Liver (tissue), 9 donors: ENCODE results near the gene DVL1. TPM values are rescaled to one million over a fixed set of nuclear protein-coding genes. Genes with fewer than 3 reads are reported as not detected.

Experiments used
- DNase-seq: peaks from one replicate; pipeline ENCODE4 v3.0.0-alpha.2; 2017; ENCODE audit warnings: low spot score
- H3K27ac ChIP-seq, 2 donors: one replicate each; pipeline ENCODE4 v1.7.0; 2013; ENCODE audit warnings: inconsistent platforms in 2 of 2, low read length in 2 of 2, control low read depth in 1 of 2, low read depth in 1 of 2, mild to moderate bottlenecking in 1 of 2
- H3K27me3 ChIP-seq, 4 donors: one replicate each; pipeline versions ENCODE4 v1.6.1 to v1.7.0; 2013; ENCODE audit warnings: low read length in 3 of 4, inconsistent platforms in 1 of 4, mild to moderate bottlenecking in 1 of 4, moderate library complexity in 1 of 4; ENCODE audit not compliant: control insufficient read depth in 4 of 4, insufficient read depth in 4 of 4
- H3K36me3 ChIP-seq, 4 donors: one replicate each; pipeline versions ENCODE4 v1.6.1 to v1.7.0; 2013; ENCODE audit warnings: low read length in 3 of 4, mild to moderate bottlenecking in 3 of 4, low read depth in 1 of 4, moderate library complexity in 1 of 4; ENCODE audit not compliant: control insufficient read depth in 4 of 4, insufficient read depth in 3 of 4
- H3K4me1 ChIP-seq, 4 donors: one replicate each; pipeline versions ENCODE4 v1.6.1 to v1.7.0; 2013; ENCODE audit warnings: low read length in 3 of 4, mild to moderate bottlenecking in 3 of 4, moderate library complexity in 1 of 4; ENCODE audit not compliant: control insufficient read depth in 4 of 4, insufficient read depth in 4 of 4
- H3K4me3 ChIP-seq, 3 donors: one replicate each; pipeline versions ENCODE4 v1.6.1 to v1.7.0; 2013; ENCODE audit warnings: low read length in 3 of 3, control low read depth in 1 of 3, low read depth in 1 of 3, mild to moderate bottlenecking in 1 of 3
- H3K9ac ChIP-seq, 2 donors: one replicate each; pipeline ENCODE4 v1.7.0; 2013; ENCODE audit warnings: low read length in 2 of 2, mild to moderate bottlenecking in 2 of 2, moderate library complexity in 2 of 2, control low read depth in 1 of 2, low read depth in 1 of 2
- H3K9me3 ChIP-seq, 4 donors: one replicate each; pipeline versions ENCODE4 v1.6.1 to v1.7.0; 2013; ENCODE audit warnings: low read length in 3 of 4; ENCODE audit not compliant: control insufficient read depth in 4 of 4
- CTCF ChIP-seq: fragments of 150-350 bp; IDR thresholded peaks from 2 replicates; pipeline ENCODE4 v1.5.1; 2017; ENCODE audit warnings: improper control_type of control experiment, low read depth, low read length; ENCODE audit not compliant: missing input control
- EGR1 ChIP-seq, 2 donors: IDR thresholded peaks; 2 replicates each; pipeline ENCODE4 v1.6.1; 2016 to 2018; ENCODE audit warnings: antibody characterized with exemption in 2 of 2, low read depth in 2 of 2
- FOXA1 ChIP-seq: IDR thresholded peaks from 2 replicates; pipeline ENCODE4 v1.6.1; 2016; ENCODE audit warnings: antibody characterized with exemption
- FOXA2 ChIP-seq: IDR thresholded peaks from 2 replicates; pipeline ENCODE4 v1.6.1; 2016; ENCODE audit warnings: antibody characterized with exemption
- GABPA ChIP-seq, 2 donors: IDR thresholded peaks in 1 of 2; conservative IDR thresholded peaks in 1 of 2; 2 replicates each; pipeline ENCODE4 v1.6.1; 2016; ENCODE audit warnings: antibody characterized with exemption in 2 of 2, mild to moderate bottlenecking in 1 of 2, moderate library complexity in 1 of 2
- HNF4A ChIP-seq, 2 donors: conservative IDR thresholded peaks; 2 replicates each; pipeline ENCODE4 v1.6.1; 2016; ENCODE audit warnings: antibody characterized with exemption in 2 of 2, mild to moderate bottlenecking in 2 of 2
- HNF4G ChIP-seq: IDR thresholded peaks from 2 replicates; pipeline ENCODE4 v1.6.1; 2016; ENCODE audit warnings: antibody characterized with exemption
- JUND ChIP-seq, 2 donors: IDR thresholded peaks; 2 replicates each; pipeline ENCODE4 v1.6.1; 2016; ENCODE audit warnings: antibody characterized with exemption in 2 of 2
- NR2F2 ChIP-seq: IDR thresholded peaks from 2 replicates; pipeline ENCODE4 v1.6.1; 2016; ENCODE audit warnings: antibody characterized with exemption
- RAD21 ChIP-seq, 2 donors: IDR thresholded peaks; 2 replicates each; pipeline ENCODE4 v1.6.1; 2016; ENCODE audit warnings: antibody characterized with exemption in 2 of 2, mild to moderate bottlenecking in 2 of 2
- RXRA ChIP-seq, 2 donors: IDR thresholded peaks; 2 replicates each; pipeline ENCODE4 v1.6.1; 2017 to 2018; ENCODE audit warnings: antibody characterized with exemption in 2 of 2, mild to moderate bottlenecking in 1 of 2
- SP1 ChIP-seq: IDR thresholded peaks from 2 replicates; pipeline ENCODE4 v1.6.1; 2018; ENCODE audit warnings: antibody characterized with exemption, mild to moderate bottlenecking
- TAF1 ChIP-seq: conservative IDR thresholded peaks from 2 replicates; pipeline ENCODE4 v1.6.1; 2016; ENCODE audit warnings: antibody characterized with exemption, mild to moderate bottlenecking
- YY1 ChIP-seq: IDR thresholded peaks from 2 replicates; pipeline ENCODE4 v1.6.1; 2016; ENCODE audit warnings: antibody characterized with exemption, mild to moderate bottlenecking
- WGBS: extraction: QIAGEN DNeasy Blood & Tissue Kit; methylation state at CpG from one replicate; pipeline ENCODE4 v1.1.7; 2013; 5-methylcytosine and 5-hydroxymethylcytosine counted together
- polyA plus RNA-seq, 2 donors: library from polyadenylated mRNA; stranded (reverse) in 1 of 2; unstranded in 1 of 2; fragments of 200-250 nt in 1 of 2; fragments of >200 nt in 1 of 2; fragmentation: Nextera tagmentation in 1 of 2; extraction: Ambion mirVana in 1 of 2; gene quantifications; one replicate each; pipeline versions ENCODE4 v1.2.1 to v1.2.3, GENCODE V29; 2013 to 2015
- total RNA-seq, 2 donors: library from RNA; depleted of rRNA; stranded (reverse); fragments of >200 nt; gene quantifications; one replicate each; pipeline ENCODE4 v1.2.3, GENCODE V29; 2014
- TF ChIP-seq, protein P1 (sequence below): IDR thresholded peaks from 2 replicates; pipeline ENCODE4 v1.6.1; 2016; ENCODE audit warnings: antibody characterized with exemption, mild to moderate bottlenecking
- TF ChIP-seq, protein P2 (sequence below): IDR thresholded peaks from 2 replicates; pipeline ENCODE4 v1.6.1; 2016; ENCODE audit warnings: antibody characterized with exemption
- TF ChIP-seq, protein P3 (sequence below): IDR thresholded peaks from 2 replicates; pipeline ENCODE4 v1.6.1; 2016; ENCODE audit warnings: antibody characterized with exemption
- TF ChIP-seq, protein P4 (sequence below): IDR thresholded peaks from 2 replicates; pipeline ENCODE4 v1.6.1; 2016; ENCODE audit warnings: antibody characterized with exemption
- donor health status: healthy.
- donor health status: healthy.
- donor health status: healthy.
- donor health status: healthy.
- donor health status: healthy.

The DVL1 gene
- total and polyA plus RNA-seq, 4 donors, result 5.7 to 41.2 (median 24.8) TPM

DNA sequence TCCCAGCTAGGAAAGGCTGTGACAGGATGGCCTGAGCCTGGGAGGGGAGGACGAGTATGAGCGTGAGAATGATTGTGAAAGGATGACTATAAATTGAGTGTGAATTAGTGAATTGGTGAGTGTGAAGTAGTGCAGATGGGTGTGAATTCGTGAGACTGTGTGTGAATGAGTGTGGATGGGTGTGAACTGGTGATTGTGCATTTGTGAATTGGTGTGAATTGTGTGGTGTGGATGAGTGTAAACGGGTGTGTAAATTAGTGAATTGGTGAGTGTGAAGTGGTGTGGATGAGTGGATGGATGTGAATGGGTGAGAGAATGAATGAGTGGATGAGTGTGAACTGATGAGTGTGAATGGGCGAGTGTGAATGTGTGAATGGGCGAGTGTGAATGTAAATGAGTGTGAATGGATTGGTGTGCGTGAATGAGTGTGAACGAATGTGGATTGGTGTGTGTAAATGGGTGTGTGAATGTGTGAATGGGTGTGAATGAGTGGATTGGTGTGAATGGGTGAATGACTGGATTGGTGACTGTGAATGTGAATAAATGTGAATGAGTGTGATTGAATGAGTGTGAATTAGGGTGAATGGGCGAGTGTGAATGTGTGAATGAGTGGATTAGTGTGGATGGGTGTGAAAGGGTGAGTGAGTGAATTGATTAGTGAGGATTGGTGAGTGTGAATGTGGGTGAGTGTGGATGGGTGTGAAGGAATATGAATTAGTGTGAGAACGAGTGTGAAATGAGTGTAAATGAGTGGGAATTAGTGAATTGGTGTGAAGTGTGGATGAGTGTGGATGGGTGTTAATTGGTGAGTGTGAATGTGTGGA lies 16.9 kb upstream of the DVL1 start:
- no peak for TF ChIP-seq HNF4A (conservative IDR thresholded peaks at IDR 0.05)
- TF ChIP-seq TAF1, result no peak
- no peak for TF ChIP-seq JUND (IDR thresholded peaks at IDR 0.05)
- no peak for TF ChIP-seq SP1
- no peak for TF ChIP-seq EGR1 (IDR thresholded peaks at IDR 0.05; ENCODE audit: low read depth in 2 of 2)
- no peak for TF ChIP-seq YY1
- TF ChIP-seq RXRA (IDR thresholded peaks at IDR 0.05), result no peak
- TF ChIP-seq FOXA2, result no peak
- TF ChIP-seq, protein P1, sequence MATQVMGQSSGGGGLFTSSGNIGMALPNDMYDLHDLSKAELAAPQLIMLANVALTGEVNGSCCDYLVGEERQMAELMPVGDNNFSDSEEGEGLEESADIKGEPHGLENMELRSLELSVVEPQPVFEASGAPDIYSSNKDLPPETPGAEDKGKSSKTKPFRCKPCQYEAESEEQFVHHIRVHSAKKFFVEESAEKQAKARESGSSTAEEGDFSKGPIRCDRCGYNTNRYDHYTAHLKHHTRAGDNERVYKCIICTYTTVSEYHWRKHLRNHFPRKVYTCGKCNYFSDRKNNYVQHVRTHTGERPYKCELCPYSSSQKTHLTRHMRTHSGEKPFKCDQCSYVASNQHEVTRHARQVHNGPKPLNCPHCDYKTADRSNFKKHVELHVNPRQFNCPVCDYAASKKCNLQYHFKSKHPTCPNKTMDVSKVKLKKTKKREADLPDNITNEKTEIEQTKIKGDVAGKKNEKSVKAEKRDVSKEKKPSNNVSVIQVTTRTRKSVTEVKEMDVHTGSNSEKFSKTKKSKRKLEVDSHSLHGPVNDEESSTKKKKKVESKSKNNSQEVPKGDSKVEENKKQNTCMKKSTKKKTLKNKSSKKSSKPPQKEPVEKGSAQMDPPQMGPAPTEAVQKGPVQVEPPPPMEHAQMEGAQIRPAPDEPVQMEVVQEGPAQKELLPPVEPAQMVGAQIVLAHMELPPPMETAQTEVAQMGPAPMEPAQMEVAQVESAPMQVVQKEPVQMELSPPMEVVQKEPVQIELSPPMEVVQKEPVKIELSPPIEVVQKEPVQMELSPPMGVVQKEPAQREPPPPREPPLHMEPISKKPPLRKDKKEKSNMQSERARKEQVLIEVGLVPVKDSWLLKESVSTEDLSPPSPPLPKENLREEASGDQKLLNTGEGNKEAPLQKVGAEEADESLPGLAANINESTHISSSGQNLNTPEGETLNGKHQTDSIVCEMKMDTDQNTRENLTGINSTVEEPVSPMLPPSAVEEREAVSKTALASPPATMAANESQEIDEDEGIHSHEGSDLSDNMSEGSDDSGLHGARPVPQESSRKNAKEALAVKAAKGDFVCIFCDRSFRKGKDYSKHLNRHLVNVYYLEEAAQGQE, result no peak
- TF ChIP-seq CTCF, result no peak
- TF ChIP-seq, protein P2, sequence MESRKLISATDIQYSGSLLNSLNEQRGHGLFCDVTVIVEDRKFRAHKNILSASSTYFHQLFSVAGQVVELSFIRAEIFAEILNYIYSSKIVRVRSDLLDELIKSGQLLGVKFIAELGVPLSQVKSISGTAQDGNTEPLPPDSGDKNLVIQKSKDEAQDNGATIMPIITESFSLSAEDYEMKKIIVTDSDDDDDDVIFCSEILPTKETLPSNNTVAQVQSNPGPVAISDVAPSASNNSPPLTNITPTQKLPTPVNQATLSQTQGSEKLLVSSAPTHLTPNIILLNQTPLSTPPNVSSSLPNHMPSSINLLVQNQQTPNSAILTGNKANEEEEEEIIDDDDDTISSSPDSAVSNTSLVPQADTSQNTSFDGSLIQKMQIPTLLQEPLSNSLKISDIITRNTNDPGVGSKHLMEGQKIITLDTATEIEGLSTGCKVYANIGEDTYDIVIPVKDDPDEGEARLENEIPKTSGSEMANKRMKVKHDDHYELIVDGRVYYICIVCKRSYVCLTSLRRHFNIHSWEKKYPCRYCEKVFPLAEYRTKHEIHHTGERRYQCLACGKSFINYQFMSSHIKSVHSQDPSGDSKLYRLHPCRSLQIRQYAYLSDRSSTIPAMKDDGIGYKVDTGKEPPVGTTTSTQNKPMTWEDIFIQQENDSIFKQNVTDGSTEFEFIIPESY, result no peak
- TF ChIP-seq RAD21 (IDR thresholded peaks at IDR 0.05), result no peak
- TF ChIP-seq, protein P3, sequence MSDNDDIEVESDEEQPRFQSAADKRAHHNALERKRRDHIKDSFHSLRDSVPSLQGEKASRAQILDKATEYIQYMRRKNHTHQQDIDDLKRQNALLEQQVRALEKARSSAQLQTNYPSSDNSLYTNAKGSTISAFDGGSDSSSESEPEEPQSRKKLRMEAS, result no peak
- no peak for TF ChIP-seq FOXA1
- TF ChIP-seq, protein P4, sequence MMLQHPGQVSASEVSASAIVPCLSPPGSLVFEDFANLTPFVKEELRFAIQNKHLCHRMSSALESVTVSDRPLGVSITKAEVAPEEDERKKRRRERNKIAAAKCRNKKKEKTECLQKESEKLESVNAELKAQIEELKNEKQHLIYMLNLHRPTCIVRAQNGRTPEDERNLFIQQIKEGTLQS, result no peak
- no peak for TF ChIP-seq NR2F2
- TF ChIP-seq GABPA (IDR thresholded peaks at IDR 0.05 in 1 of 2, conservative IDR thresholded peaks at IDR 0.05 in 1 of 2), result no peak
- no peak for TF ChIP-seq HNF4G
- Histone ChIP-seq H3K4me3 (no peak overlapping the region), H3K9me3 (no peaks in the 10 kb centered on the region), H3K27ac (no peak overlapping the region), H3K9ac (no peak overlapping the region), H3K4me1 (no peaks in the 10 kb centered on the region), H3K36me3 (no peaks in the 10 kb centered on the region), H3K27me3 (no peaks in the 10 kb centered on the region)
- 82% methylated on average over 10 of the region's 10 CpGs for WGBS
- no peak for DNase-seq
